ENCODE results near the gene CCDC80. TPM values are rescaled to one million over a fixed set of nuclear protein-coding genes. Genes with fewer than 3 reads are reported as not detected.

CCDC80 gene
- 0.23 TPM in 1 of 2 replicates, not detected in the other for total RNA-seq

DNA sequence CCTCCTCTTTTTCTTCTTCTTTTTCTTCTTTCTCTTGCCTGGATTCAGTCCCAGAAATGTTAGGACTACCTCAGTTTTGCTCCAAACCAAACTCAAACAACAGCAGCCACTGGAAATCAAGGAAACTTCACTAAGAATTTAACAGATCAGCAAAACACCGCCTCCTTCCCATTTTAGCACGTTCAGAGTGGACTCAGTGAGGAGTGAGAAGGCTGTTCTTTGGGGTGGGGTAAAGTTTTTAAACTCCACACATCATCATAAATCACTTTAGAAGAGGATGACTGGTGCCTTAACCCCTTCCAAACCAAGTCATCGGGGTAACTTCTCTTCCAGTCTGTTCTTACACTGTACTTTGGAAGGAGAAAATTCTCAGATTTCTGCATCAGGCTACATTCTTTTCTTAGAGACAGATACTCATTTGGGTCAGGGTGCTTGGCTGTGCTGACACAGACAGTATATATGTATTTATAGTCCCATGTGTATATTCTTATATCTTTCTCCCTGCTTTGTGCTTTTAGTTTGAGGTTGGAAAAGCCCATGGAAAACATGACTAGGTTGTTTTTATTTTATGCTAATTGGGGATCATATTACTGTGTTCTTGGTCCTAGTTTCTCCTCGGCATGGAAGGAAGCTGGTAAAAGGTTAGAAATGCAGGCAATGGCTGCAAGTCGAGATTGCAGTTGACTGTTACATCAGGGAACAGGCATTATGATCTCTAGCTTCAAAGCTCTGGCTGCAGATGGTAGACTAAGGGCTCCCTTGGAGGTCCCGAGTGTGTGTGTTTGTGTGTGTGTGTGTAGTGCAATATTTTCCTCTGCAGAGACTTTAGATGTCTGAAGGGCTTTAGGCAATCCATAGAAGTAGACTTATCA lies at the start of gene CCDC80:
CCDC80 (minus strand) TSS at position 214 of the 872 bp plus-strand sequence. CDS start 1,238 bp downstream, outside the sequence.
- Mint-ChIP-seq H3K27ac (no peak within 1 kb of the TSS), H3K9me3 (no peaks in the 10 kb centered on the region), H3K4me1 (ENCODE audit: low read depth) (peaks cover 20% of the 10 kb centered on the region), H3K27me3 (ENCODE audit: insufficient read depth) (no peaks in the 10 kb centered on the region), H3K36me3 (ENCODE audit: low read depth) (peaks cover 1% of the 10 kb centered on the region), H3K4me3 (no peak within 1 kb of the TSS)
- intact Hi-C loops (cut with micrococcal nuclease): no loop called here
- DNase-seq (ENCODE audit: low spot score): no peak

DNA sequence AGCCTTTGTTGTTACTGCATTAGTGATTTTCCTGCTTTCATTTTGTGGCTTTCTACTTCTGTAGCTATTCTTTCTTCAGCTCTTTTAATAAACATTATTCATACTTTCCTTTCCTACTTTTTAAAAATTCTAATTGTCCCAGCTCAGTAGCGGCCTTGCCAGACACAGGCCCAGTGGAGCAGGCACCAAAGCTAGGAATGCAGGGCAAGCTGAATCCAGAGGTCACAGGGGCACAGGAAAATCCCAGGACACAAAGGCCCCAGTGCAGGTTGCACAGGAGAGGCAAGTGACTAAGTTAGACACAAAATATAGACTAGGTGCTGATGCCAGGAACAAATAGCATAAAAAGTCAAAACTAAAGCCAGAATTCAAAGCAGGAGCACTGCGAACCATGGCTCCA lies 49.0 kb upstream of the CCDC80 start:
- Mint-ChIP-seq H3K27ac (no peak overlapping the region), H3K4me1 (ENCODE audit: low read depth) (peaks cover 17% of the 10 kb centered on the region), H3K4me3 (no peak overlapping the region), H3K27me3 (ENCODE audit: insufficient read depth) (peaks cover 11% of the 10 kb centered on the region), H3K9me3 (no peaks in the 10 kb centered on the region), H3K36me3 (ENCODE audit: low read depth) (peaks cover 12% of the 10 kb centered on the region)
- intact Hi-C loops (cut with micrococcal nuclease): no loop called here
- DNase-seq (ENCODE audit: low spot score): no peak

DNA sequence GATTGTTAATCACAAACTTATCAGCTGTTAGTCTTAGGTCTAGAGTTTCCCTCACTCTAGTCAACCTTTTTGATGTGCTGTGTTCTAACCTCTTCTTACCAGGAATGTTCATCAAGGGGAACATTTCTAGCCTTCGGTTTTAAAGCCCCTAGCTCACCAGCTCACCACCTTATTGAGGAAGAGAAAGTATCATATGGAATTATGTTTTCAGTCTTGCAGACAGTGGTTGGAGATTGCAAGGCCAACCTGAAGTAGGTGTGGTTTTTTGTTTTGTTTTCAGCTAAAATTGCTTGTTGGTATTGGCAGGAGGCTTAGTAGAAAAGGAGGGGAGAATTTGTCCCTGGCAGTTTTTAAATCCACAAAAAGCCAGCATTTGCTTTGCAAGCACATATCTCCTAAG lies 48.4 kb upstream of the CCDC80 start:
- H3K9me3 Mint-ChIP-seq: no peaks in the 10 kb centered on the region
- H3K27me3 Mint-ChIP-seq (ENCODE audit: insufficient read depth): peaks cover 12% of the 10 kb centered on the region
- no peak overlapping the region for H3K27ac Mint-ChIP-seq
- intact Hi-C loops (cut with micrococcal nuclease): no loop called here
- H3K36me3 Mint-ChIP-seq (ENCODE audit: low read depth): peaks cover 12% of the 10 kb centered on the region
- no peak for DNase-seq (ENCODE audit: low spot score)
- H3K4me1 Mint-ChIP-seq (ENCODE audit: low read depth): peaks cover 17% of the 10 kb centered on the region
- no peak overlapping the region for H3K4me3 Mint-ChIP-seq

DNA sequence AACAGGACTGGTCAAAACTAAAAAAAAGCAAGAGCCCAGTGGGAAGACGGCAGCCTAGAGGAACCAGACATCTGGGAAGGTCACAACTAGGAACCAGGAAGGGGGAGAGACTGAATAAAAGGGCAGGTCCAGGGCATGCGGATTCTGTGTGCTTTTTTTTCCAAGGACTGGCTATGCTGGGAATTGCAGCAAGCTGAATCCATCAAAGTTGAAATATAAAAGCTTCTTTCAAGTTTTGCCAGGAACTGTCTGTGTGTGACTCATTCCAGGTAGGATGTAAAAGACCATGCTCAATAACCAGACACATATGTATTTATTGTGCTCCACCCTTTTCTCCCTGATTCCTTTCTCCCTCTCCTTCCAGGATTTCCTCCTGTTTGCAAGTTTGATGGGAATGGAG lies 47.9 kb upstream of the CCDC80 start:
- Mint-ChIP-seq H3K27ac (no peak overlapping the region), H3K27me3 (ENCODE audit: insufficient read depth) (peaks cover 11% of the 10 kb centered on the region), H3K4me3 (no peak overlapping the region), H3K36me3 (ENCODE audit: low read depth) (peaks cover 12% of the 10 kb centered on the region), H3K4me1 (ENCODE audit: low read depth) (peaks cover 17% of the 10 kb centered on the region), H3K9me3 (no peaks in the 10 kb centered on the region)
- no peak for DNase-seq (ENCODE audit: low spot score)
- intact Hi-C loops (cut with micrococcal nuclease): no loop called here

DNA sequence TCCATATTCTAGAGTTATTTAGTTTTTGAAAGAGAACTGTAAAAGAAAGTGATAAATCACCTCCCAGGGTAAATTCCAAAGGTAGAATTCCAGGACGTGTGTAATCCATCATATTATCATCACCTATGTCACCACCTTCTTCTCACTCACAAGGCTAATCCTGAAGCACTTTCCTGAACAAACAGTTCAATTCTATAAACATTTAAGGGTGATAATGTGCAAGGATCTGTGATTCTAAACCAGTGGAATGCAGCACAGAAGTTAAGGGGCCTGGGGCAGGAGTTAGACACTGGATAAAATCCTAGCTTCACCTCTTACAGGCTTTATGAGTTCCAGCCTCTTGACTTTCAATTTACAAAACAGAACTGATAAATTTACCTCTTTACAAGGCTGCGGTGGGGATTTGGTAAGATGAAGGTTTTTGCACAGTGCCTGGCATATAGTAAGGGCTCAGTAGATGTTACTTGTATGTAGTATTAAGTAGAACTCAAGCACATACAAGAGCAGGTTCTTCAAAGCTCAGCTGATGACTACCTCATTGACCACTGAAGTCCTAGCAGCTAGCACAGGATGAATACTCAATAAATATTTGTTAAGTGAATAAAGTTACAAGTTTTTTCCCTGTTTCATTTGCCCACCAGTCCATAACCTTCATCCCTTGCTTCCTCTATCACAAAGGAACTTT lies 47.3 kb upstream of the CCDC80 start:
- no peak overlapping the region for H3K27ac Mint-ChIP-seq
- H3K36me3 Mint-ChIP-seq (ENCODE audit: low read depth): peaks cover 8% of the 10 kb centered on the region
- H3K4me3 Mint-ChIP-seq: no peak overlapping the region
- peaks cover 12% of the 10 kb centered on the region for H3K4me1 Mint-ChIP-seq (ENCODE audit: low read depth)
- peaks cover 11% of the 10 kb centered on the region for H3K27me3 Mint-ChIP-seq (ENCODE audit: insufficient read depth)
- intact Hi-C loops (cut with micrococcal nuclease): no loop called here
- no peak for DNase-seq (ENCODE audit: low spot score)
- no peaks in the 10 kb centered on the region for H3K9me3 Mint-ChIP-seq

DNA sequence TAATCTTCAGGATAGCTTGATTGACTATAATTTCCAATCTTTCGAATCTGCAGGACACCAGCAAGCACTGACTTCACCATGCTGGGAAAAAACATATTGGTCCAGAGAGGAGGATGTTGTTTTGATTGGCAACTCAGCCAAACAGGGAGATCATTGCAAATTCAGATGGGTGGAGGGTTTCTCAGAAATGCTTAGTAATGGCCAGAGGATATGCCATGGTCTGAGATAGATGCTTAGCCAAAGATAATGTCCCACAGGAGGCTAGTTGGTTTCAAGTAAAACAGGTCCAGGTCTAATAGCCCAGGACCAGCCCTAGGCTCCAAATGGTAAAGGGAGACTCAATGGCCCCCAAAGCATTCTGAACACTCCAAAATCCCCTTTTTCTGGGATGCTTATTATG lies 46.7 kb upstream of the CCDC80 start:
- DNase-seq (ENCODE audit: low spot score): no peak
- intact Hi-C loops (cut with micrococcal nuclease): no loop called here
- H3K36me3 Mint-ChIP-seq (ENCODE audit: low read depth): peaks cover 8% of the 10 kb centered on the region
- no peaks in the 10 kb centered on the region for H3K9me3 Mint-ChIP-seq
- H3K27me3 Mint-ChIP-seq (ENCODE audit: insufficient read depth): peaks cover 11% of the 10 kb centered on the region
- no peak overlapping the region for H3K27ac Mint-ChIP-seq
- no peak overlapping the region for H3K4me3 Mint-ChIP-seq
- peaks cover 12% of the 10 kb centered on the region for H3K4me1 Mint-ChIP-seq (ENCODE audit: low read depth)

DNA sequence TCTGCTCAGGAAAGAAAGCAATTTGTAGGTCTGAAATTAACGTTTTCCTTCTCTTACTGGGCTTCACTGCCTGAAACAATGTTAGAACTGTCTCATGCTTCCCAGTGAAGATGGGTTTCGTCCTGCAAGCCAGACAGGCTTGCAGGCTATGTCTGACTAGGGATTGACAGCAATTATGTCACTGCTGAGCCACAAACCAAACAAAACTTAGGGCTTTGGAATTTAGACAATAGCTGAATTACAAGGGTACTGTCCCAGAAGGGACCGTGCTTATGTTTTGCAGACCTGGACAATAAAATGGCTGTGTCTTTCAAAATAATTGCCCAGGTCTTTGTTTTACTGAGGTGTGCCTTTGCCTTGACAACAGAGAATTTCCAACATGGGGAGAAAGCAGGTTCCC lies 46.3 kb upstream of the CCDC80 start:
- H3K4me1 Mint-ChIP-seq (ENCODE audit: low read depth): peaks cover 12% of the 10 kb centered on the region
- DNase-seq (ENCODE audit: low spot score): no peak
- intact Hi-C loops (cut with micrococcal nuclease): no loop called here
- peaks cover 8% of the 10 kb centered on the region for H3K27me3 Mint-ChIP-seq (ENCODE audit: insufficient read depth)
- H3K36me3 Mint-ChIP-seq (ENCODE audit: low read depth): peaks cover 6% of the 10 kb centered on the region
- no peak overlapping the region for H3K27ac Mint-ChIP-seq
- no peaks in the 10 kb centered on the region for H3K9me3 Mint-ChIP-seq
- no peak overlapping the region for H3K4me3 Mint-ChIP-seq

- H3K4me3 Mint-ChIP-seq: no peak overlapping the region
- DNase-seq (ENCODE audit: low spot score): no peak
- intact Hi-C loops (cut with micrococcal nuclease): no loop called here
- H3K27ac Mint-ChIP-seq: no peak overlapping the region
- H3K36me3 Mint-ChIP-seq (ENCODE audit: low read depth): peaks cover 6% of the 10 kb centered on the region
- H3K4me1 Mint-ChIP-seq (ENCODE audit: low read depth): peaks cover 12% of the 10 kb centered on the region
- peaks cover 7% of the 10 kb centered on the region for H3K27me3 Mint-ChIP-seq (ENCODE audit: insufficient read depth)
- H3K9me3 Mint-ChIP-seq: no peaks in the 10 kb centered on the region
These were observed 45.2 kb upstream of the CCDC80 start for GRCh38 chr3:112685956-112686799.

DNA sequence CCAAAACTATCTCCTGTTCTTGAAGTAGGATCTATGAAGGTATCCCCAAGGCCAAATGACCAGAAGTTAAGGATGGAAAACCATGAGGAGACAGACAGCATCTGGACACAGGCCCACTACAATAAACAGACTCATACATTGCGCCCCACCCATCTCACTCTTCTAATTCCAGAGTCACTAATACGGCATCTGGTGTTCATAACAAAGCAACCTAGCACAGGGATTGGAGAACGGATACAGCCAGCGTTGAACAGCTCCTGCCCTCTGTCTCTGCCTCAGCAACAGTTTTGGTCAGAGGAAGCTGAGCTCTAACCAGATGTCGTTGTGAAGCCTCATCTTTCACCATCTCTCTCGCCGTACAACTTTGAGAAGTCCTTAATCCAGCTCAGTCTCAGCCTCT lies 44.5 kb upstream of the CCDC80 start:
- Mint-ChIP-seq H3K27ac (no peak overlapping the region), H3K4me3 (no peak overlapping the region)
- intact Hi-C loops (cut with micrococcal nuclease): no loop called here

DNA sequence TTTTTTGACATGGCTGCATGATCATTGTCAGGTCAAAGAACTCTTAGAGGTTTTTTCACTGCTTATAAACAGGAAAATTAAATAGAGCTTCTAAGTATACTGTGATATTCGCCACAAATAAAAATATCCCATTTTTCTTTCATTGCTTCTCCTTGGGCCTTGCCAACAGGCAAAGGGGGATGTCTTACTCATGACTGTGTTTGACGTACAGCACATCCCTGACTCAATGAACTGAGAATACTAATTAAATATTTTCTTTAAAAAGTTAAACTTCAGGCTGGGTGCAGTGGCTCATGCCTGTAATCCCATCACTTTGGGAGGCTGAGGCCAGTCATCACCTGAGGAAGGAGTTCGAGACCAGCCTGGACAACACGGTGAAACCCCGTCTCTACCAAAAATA lies 41.4 kb upstream of the CCDC80 start:
- Mint-ChIP-seq H3K27me3 (ENCODE audit: insufficient read depth) (peaks cover 7% of the 10 kb centered on the region), H3K27ac (no peak overlapping the region), H3K4me3 (no peak overlapping the region), H3K9me3 (no peaks in the 10 kb centered on the region), H3K36me3 (ENCODE audit: low read depth) (peaks cover 11% of the 10 kb centered on the region), H3K4me1 (ENCODE audit: low read depth) (peaks cover 14% of the 10 kb centered on the region)
- no peak for DNase-seq (ENCODE audit: low spot score)
- intact Hi-C loops (cut with micrococcal nuclease): no loop called here

More for the DNA sequence above, 44.5 kb upstream of the CCDC80 start:
- peaks cover 6% of the 10 kb centered on the region for H3K36me3 Mint-ChIP-seq (ENCODE audit: low read depth)
- no peaks in the 10 kb centered on the region for H3K9me3 Mint-ChIP-seq
- H3K27me3 Mint-ChIP-seq (ENCODE audit: insufficient read depth): peaks cover 7% of the 10 kb centered on the region
- DNase-seq (ENCODE audit: low spot score): no peak
- H3K4me1 Mint-ChIP-seq (ENCODE audit: low read depth): peaks cover 12% of the 10 kb centered on the region

GRCh38 chr3:112681822-112682325 lies 40.9 kb upstream of the CCDC80 start:
- H3K27ac Mint-ChIP-seq: no peak overlapping the region

DNA sequence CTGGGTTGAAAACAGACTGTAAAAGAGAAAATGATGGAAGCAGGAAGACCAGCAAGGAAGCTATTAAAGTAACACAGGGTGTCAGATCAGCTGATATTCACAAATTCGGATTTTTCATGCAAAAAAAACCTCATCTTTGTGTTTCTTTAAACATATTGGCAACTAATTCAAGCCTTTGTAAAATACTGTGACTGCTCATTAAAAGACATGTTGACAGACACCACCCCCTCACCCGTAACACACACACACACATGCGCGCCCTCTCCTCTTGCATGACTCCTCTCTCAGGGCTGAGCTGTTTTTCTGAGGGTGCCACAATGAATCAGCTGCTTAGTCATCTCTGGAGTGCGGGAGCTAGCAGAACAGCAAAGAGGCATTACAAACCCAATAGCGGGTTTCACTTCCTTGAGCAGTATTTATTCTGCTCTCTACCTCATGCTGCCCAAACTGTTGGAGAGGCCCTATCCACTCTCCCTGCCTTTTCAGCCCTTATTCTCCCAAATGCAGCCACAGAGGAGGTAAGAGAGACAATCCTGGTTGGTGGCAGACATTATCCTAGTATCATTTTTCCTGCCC lies 35.8 kb upstream of the CCDC80 start:
- H3K9me3 Mint-ChIP-seq: no peaks in the 10 kb centered on the region
- H3K27me3 Mint-ChIP-seq (ENCODE audit: insufficient read depth): no peaks in the 10 kb centered on the region
- peaks cover 13% of the 10 kb centered on the region for H3K36me3 Mint-ChIP-seq (ENCODE audit: low read depth)
- H3K27ac Mint-ChIP-seq: peak overlapping the region; percentile 87
- DNase-seq (ENCODE audit: low spot score): peak; percentile 89
- peak overlapping the region; percentile 64 for H3K4me3 Mint-ChIP-seq
- intact Hi-C loops (cut with micrococcal nuclease): loop anchor here (1.0 to 10.0 kb wide), 20 partner anchors 28 to 1862 kb away; partner anchors contain the start of genes ATP6V1A, BTLA, CD96 and GTPBP8
- H3K4me1 Mint-ChIP-seq (ENCODE audit: low read depth): peaks cover 70% of the 10 kb centered on the region

More at GRCh38 chr3:112681822-112682325, 40.9 kb upstream of the CCDC80 start:
- peaks cover 19% of the 10 kb centered on the region for H3K4me1 Mint-ChIP-seq (ENCODE audit: low read depth)
- no peak overlapping the region for H3K4me3 Mint-ChIP-seq
- peaks cover 7% of the 10 kb centered on the region for H3K27me3 Mint-ChIP-seq (ENCODE audit: insufficient read depth)
- no peak for DNase-seq (ENCODE audit: low spot score)
- no peaks in the 10 kb centered on the region for H3K9me3 Mint-ChIP-seq
- intact Hi-C loops (cut with micrococcal nuclease): no loop called here
- peaks cover 11% of the 10 kb centered on the region for H3K36me3 Mint-ChIP-seq (ENCODE audit: low read depth)
